Liver (tissue), 3 donors: ENCODE measurements around the gene WNT1.

Source experiments
- GABPA ChIP-seq, 2 donors: IDR thresholded peaks in 1 of 2; conservative IDR thresholded peaks in 1 of 2; 2 replicates each; pipeline ENCODE4 v1.6.1; 2016; ENCODE audit warnings: antibody characterized with exemption in 2 of 2, mild to moderate bottlenecking in 1 of 2, moderate library complexity in 1 of 2
- HNF4A ChIP-seq, 2 donors: conservative IDR thresholded peaks; 2 replicates each; pipeline ENCODE4 v1.6.1; 2016; ENCODE audit warnings: antibody characterized with exemption in 2 of 2, mild to moderate bottlenecking in 2 of 2
- HNF4G ChIP-seq: IDR thresholded peaks from 2 replicates; pipeline ENCODE4 v1.6.1; 2016; ENCODE audit warnings: antibody characterized with exemption
- RAD21 ChIP-seq, 2 donors: IDR thresholded peaks; 2 replicates each; pipeline ENCODE4 v1.6.1; 2016; ENCODE audit warnings: antibody characterized with exemption in 2 of 2, mild to moderate bottlenecking in 2 of 2
- REST ChIP-seq: IDR thresholded peaks from 2 replicates; pipeline ENCODE4 v1.6.1; 2016; ENCODE audit warnings: antibody characterized with exemption, mild to moderate bottlenecking
- SP1 ChIP-seq: IDR thresholded peaks from 2 replicates; pipeline ENCODE4 v1.6.1; 2018; ENCODE audit warnings: antibody characterized with exemption, mild to moderate bottlenecking
- TAF1 ChIP-seq: conservative IDR thresholded peaks from 2 replicates; pipeline ENCODE4 v1.6.1; 2016; ENCODE audit warnings: antibody characterized with exemption, mild to moderate bottlenecking
- TF ChIP-seq, protein P1 (sequence below): fragments of 150-350 bp; IDR thresholded peaks from 2 replicates; pipeline ENCODE4 v1.5.1; 2017; ENCODE audit warnings: improper control_type of control experiment, low read depth, low read length; ENCODE audit not compliant: missing input control
- TF ChIP-seq, protein P2 (sequence below): IDR thresholded peaks from 2 replicates; pipeline ENCODE4 v1.6.1; 2016; ENCODE audit warnings: antibody characterized with exemption
- donor health status: healthy.
- donor health status: healthy.

GRCh38 chr12:48988030-48988649, 10.0 kb downstream of the WNT1 start:
- TF ChIP-seq REST: no peak
- TF ChIP-seq, protein P1, sequence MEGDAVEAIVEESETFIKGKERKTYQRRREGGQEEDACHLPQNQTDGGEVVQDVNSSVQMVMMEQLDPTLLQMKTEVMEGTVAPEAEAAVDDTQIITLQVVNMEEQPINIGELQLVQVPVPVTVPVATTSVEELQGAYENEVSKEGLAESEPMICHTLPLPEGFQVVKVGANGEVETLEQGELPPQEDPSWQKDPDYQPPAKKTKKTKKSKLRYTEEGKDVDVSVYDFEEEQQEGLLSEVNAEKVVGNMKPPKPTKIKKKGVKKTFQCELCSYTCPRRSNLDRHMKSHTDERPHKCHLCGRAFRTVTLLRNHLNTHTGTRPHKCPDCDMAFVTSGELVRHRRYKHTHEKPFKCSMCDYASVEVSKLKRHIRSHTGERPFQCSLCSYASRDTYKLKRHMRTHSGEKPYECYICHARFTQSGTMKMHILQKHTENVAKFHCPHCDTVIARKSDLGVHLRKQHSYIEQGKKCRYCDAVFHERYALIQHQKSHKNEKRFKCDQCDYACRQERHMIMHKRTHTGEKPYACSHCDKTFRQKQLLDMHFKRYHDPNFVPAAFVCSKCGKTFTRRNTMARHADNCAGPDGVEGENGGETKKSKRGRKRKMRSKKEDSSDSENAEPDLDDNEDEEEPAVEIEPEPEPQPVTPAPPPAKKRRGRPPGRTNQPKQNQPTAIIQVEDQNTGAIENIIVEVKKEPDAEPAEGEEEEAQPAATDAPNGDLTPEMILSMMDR: peak; percentile 75
- TF ChIP-seq, protein P2, sequence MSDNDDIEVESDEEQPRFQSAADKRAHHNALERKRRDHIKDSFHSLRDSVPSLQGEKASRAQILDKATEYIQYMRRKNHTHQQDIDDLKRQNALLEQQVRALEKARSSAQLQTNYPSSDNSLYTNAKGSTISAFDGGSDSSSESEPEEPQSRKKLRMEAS: no peak
- peak; percentile 45 to 68 for TF ChIP-seq RAD21 (IDR thresholded peaks at IDR 0.05)
- TF ChIP-seq TAF1: no peak
- no peak for TF ChIP-seq HNF4A (conservative IDR thresholded peaks at IDR 0.05)
- TF ChIP-seq SP1: no peak
- no peak for TF ChIP-seq GABPA (IDR thresholded peaks at IDR 0.05 in 1 of 2, conservative IDR thresholded peaks at IDR 0.05 in 1 of 2)
- no peak for TF ChIP-seq HNF4G
